GM11168 (cell line): ENCODE results near the gene KRT84.

Experiments
- in situ Hi-C: fragments of 300-500 bp; cut with MboI; formaldehyde crosslinking; loops from one replicate; pipeline ENCODE4 v1.12.0; 2022; ENCODE audit warnings: low sequenced_read_pairs; ENCODE audit not compliant: unreplicated experiment

The KRT84 gene

GRCh38 chr12:52390739-52391617, 5.5 kb upstream of the KRT84 start:
- in situ Hi-C loops = loop anchor here (10.0 kb wide), 1 partner anchor 594 kb away; no protein-coding TSS in a partner anchor

- in situ Hi-C loops = loop anchor here (10.0 kb wide), 2 partner anchors 485 to 595 kb away; no protein-coding TSS in a partner anchor
Observed at GRCh38 chr12:52389313-52390207, 4.1 kb upstream of the KRT84 start.

- in situ Hi-C loops = loop anchor here (10.0 kb wide), 1 partner anchor 487 kb away; no protein-coding TSS in a partner anchor
Observed at GRCh38 chr12:52387859-52388258, 2.4 kb upstream of the KRT84 start.

GRCh38 chr12:52383331-52383730, 2.1 kb downstream of the KRT84 start:
- in situ Hi-C loops = loop anchor here (10.0 kb wide), 1 partner anchor 491 kb away; no protein-coding TSS in a partner anchor

- in situ Hi-C loops = loop anchor here (10.0 kb wide), 1 partner anchor 492 kb away; no protein-coding TSS in a partner anchor
Observed at GRCh38 chr12:52382854-52383253, 2.6 kb downstream of the KRT84 start.

GRCh38 chr12:52381206-52381605, 4.2 kb downstream of the KRT84 start:
- in situ Hi-C loops = loop anchor here (10.0 kb wide), 1 partner anchor 494 kb away; no protein-coding TSS in a partner anchor

- in situ Hi-C loops = loop anchor here (10.0 kb wide), 1 partner anchor 495 kb away; no protein-coding TSS in a partner anchor
Observed at GRCh38 chr12:52380271-52380694, 5.2 kb downstream of the KRT84 start.

- in situ Hi-C loops = no loop called here
Observed at GRCh38 chr12:52379536-52379935, 5.9 kb downstream of the KRT84 start.

- in situ Hi-C loops = no loop called here
Observed at GRCh38 chr12:52378091-52378490, 7.4 kb downstream of the KRT84 start.

GRCh38 chr12:52377266-52377665, 8.2 kb downstream of the KRT84 start:
- in situ Hi-C loops = no loop called here

GRCh38 chr12:52372216-52373154, 13.0 kb downstream of the KRT84 start:
- in situ Hi-C loops = no loop called here

- in situ Hi-C loops = no loop called here
Observed at GRCh38 chr12:52371716-52372115, 13.7 kb downstream of the KRT84 start.

- in situ Hi-C loops = no loop called here
Observed at GRCh38 chr12:52370926-52371608, 14.4 kb downstream of the KRT84 start.

- in situ Hi-C loops = loop anchor here (10.0 kb wide), 1 partner anchor 495 kb away; no protein-coding TSS in a partner anchor
Observed at GRCh38 chr12:52369809-52370208, 15.6 kb downstream of the KRT84 start.

GRCh38 chr12:52369211-52369610, 16.2 kb downstream of the KRT84 start:
- in situ Hi-C loops = loop anchor here (10.0 kb wide), 1 partner anchor 496 kb away; no protein-coding TSS in a partner anchor

GRCh38 chr12:52368508-52368907, 16.9 kb downstream of the KRT84 start:
- in situ Hi-C loops = loop anchor here (10.0 kb wide), 1 partner anchor 496 kb away; no protein-coding TSS in a partner anchor

GRCh38 chr12:52367876-52368275, 17.6 kb downstream of the KRT84 start:
- in situ Hi-C loops = loop anchor here (10.0 kb wide), 1 partner anchor 497 kb away; no protein-coding TSS in a partner anchor

GRCh38 chr12:52366738-52367485, 18.5 kb downstream of the KRT84 start, which contains the start of gene KRT85:
Gene KRT85 (minus strand): TSS chr12:52367481. CDS start chr12:52367405, 76 bp downstream.
- in situ Hi-C loops = loop anchor here (10.0 kb wide), 1 partner anchor 498 kb away; no protein-coding TSS in a partner anchor
